ENCODE measurements around the gene UTS2. TPM values are rescaled to one million over a fixed set of nuclear protein-coding genes. Genes with fewer than 3 reads are reported as not detected.

Gene UTS2
- total and polyA plus RNA-seq, 9 of the 15 experiments (the other 6 are each of a cell fraction or from before 2014, with no cell fraction given): 0.22 to 0.29 TPM; not detected in 7

DNA sequence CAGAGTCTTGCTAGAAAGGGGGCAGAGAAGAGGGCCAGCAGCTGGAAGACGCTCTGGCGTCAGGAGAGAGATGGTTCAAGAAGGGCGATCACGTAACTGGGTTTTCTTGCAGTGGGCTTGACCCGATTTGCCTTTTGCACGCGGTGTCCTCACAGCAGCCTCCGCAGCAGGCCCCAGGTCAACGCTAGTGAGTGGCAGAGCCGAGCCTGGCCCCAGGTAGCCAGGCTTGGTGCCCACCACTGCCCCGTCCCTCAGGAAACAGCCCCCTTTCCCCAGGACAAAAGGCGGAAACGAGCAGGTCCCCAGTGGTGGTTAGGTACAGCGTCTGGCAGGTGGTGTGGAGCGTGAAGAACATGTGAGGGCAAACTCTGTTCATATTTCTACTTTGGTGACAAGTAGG lies 8.6 kb upstream of the UTS2 start (continued):
- TF ChIP-seq SLC30A9 (CRISPR knock-in tag; IDR thresholded peaks at IDR 0.05) (no peak), BHLHE40 (IDR thresholded peaks at IDR 0.05; ENCODE audit: low read length) (no peak), SNRNP70 (optimal IDR thresholded peaks at IDR 0.05; ENCODE audit: low read depth, low read length) (no peak), HNRNPK (IDR thresholded peaks at IDR 0.05; ENCODE audit: low read depth, low read length, poor library complexity, severe bottlenecking) (no peak), ZNF707 (CRISPR knock-in tag; conservative IDR thresholded peaks at IDR 0.05) (no peak), RAD51 (IDR thresholded peaks at IDR 0.05; ENCODE audit: borderline replicate concordance, low read depth) (no peak), ZKSCAN1 (IDR thresholded peaks at IDR 0.05; ENCODE audit: low read depth, low read length) (no peak), RFX5 (IDR thresholded peaks at IDR 0.05; ENCODE audit: low read depth, low read length) (no peak)
- TF ChIP-seq, protein P1, sequence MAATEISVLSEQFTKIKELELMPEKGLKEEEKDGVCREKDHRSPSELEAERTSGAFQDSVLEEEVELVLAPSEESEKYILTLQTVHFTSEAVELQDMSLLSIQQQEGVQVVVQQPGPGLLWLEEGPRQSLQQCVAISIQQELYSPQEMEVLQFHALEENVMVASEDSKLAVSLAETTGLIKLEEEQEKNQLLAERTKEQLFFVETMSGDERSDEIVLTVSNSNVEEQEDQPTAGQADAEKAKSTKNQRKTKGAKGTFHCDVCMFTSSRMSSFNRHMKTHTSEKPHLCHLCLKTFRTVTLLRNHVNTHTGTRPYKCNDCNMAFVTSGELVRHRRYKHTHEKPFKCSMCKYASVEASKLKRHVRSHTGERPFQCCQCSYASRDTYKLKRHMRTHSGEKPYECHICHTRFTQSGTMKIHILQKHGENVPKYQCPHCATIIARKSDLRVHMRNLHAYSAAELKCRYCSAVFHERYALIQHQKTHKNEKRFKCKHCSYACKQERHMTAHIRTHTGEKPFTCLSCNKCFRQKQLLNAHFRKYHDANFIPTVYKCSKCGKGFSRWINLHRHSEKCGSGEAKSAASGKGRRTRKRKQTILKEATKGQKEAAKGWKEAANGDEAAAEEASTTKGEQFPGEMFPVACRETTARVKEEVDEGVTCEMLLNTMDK (IDR thresholded peaks at IDR 0.05; ENCODE audit: borderline replicate concordance, insufficient read depth, low read depth, low read length, poor library complexity, severe bottlenecking): no peak
- TF ChIP-seq, protein P2, sequence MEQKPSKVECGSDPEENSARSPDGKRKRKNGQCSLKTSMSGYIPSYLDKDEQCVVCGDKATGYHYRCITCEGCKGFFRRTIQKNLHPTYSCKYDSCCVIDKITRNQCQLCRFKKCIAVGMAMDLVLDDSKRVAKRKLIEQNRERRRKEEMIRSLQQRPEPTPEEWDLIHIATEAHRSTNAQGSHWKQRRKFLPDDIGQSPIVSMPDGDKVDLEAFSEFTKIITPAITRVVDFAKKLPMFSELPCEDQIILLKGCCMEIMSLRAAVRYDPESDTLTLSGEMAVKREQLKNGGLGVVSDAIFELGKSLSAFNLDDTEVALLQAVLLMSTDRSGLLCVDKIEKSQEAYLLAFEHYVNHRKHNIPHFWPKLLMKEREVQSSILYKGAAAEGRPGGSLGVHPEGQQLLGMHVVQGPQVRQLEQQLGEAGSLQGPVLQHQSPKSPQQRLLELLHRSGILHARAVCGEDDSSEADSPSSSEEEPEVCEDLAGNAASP (IDR thresholded peaks at IDR 0.05): no peak
- TF ChIP-seq, protein P3, sequence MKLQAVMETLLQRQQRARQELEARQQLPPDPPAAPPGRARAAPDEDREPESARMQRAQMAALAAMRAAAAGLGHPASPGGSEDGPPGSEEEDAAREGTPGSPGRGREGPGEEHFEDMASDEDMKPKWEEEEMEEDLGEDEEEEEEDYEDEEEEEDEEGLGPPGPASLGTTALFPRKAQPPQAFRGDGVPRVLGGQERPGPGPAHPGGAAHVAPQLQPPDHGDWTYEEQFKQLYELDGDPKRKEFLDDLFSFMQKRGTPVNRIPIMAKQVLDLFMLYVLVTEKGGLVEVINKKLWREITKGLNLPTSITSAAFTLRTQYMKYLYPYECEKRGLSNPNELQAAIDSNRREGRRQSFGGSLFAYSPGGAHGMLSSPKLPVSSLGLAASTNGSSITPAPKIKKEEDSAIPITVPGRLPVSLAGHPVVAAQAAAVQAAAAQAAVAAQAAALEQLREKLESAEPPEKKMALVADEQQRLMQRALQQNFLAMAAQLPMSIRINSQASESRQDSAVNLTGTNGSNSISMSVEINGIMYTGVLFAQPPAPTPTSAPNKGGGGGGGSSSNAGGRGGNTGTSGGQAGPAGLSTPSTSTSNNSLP (IDR thresholded peaks at IDR 0.05; ENCODE audit: borderline replicate concordance, low read depth, low read length): no peak

Data from K562 (cell line).